AML-193 (cell line): Measurements from ENCODE around the gene VASH1.

Source experiments
- DNase-seq, 2 experiments: peaks; one replicate each; lab custom pipeline; 2025; lab: John Stamatoyannopoulos, UW

Gene VASH1

GRCh38 chr14:76772300-76773187 is 11.3 kb downstream of the VASH1 start:
- DNase-seq, result no peak

GRCh38 chr14:76773188-76773885 is 12.1 kb downstream of the VASH1 start:
- peak; percentile 78 to 79 for DNase-seq

GRCh38 chr14:76773956-76774820 is 12.9 kb downstream of the VASH1 start:
- DNase-seq, result no peak

GRCh38 chr14:76774821-76775694 is 13.8 kb downstream of the VASH1 start:
- DNase-seq, result no peak

- no peak for DNase-seq
Measured at GRCh38 chr14:76775695-76776427, 14.6 kb downstream of the VASH1 start.

- DNase-seq, result peak in 1 of 2 experiments; percentile 23
Measured at GRCh38 chr14:76776428-76777251, 15.4 kb downstream of the VASH1 start.

GRCh38 chr14:76777721-76778120 is 16.5 kb downstream of the VASH1 start:
- no peak for DNase-seq

GRCh38 chr14:76778546-76779215 is 17.4 kb downstream of the VASH1 start:
- DNase-seq, result no peak

- DNase-seq, result no peak
Measured at GRCh38 chr14:76779221-76780057, 18.2 kb downstream of the VASH1 start.

- no peak for DNase-seq
Measured at GRCh38 chr14:76780058-76780345, 18.7 kb downstream of the VASH1 start.

- DNase-seq, result no peak
Measured at GRCh38 chr14:76780360-76780759, 19.1 kb downstream of the VASH1 start.

GRCh38 chr14:76780875-76781647 is 19.8 kb downstream of the VASH1 start:
- DNase-seq, result no peak

GRCh38 chr14:76781648-76782051 is 20.4 kb downstream of the VASH1 start:
- DNase-seq, result no peak

- DNase-seq, result no peak
Measured at GRCh38 chr14:76782115-76782884, 21.0 kb downstream of the VASH1 start.

- no peak for DNase-seq
Measured at GRCh38 chr14:76782885-76783566, 21.8 kb downstream of the VASH1 start.

GRCh38 chr14:76784266-76784874 is 23.1 kb downstream of the VASH1 start:
- no peak for DNase-seq
